H9 (cell line): ENCODE data around the gene FCHSD2. TPM values are rescaled to one million over a fixed set of nuclear protein-coding genes. Genes with fewer than 3 reads are reported as not detected.

Experiments used
- DNase-seq: peaks from one replicate; pipeline ENCODE4 v3.0.0-alpha.2; 2017
- H2AFZ ChIP-seq: one replicate; pipeline ENCODE4 v1.6.1; 2013; ENCODE audit warnings: mild to moderate bottlenecking, low read length, control low read depth, moderate library complexity
- H2AK5ac ChIP-seq: 2 replicates; pipeline ENCODE4 v1.6.1; 2013; ENCODE audit warnings: low read length, control low read depth, mixed read lengths; ENCODE audit not compliant: insufficient read length
- H2BK120ac ChIP-seq: one replicate; pipeline ENCODE4 v1.6.1; 2013; ENCODE audit warnings: low read depth, mild to moderate bottlenecking, low read length, control low read depth, inconsistent platforms; ENCODE audit not compliant: poor library complexity, severe bottlenecking
- H2BK12ac ChIP-seq: 2 replicates; pipeline ENCODE4 v1.6.1; 2013; ENCODE audit warnings: low read length, control low read depth, mixed read lengths, low read depth; ENCODE audit not compliant: insufficient read length
- H2BK15ac ChIP-seq: 2 replicates; pipeline ENCODE4 v1.6.1; 2013; ENCODE audit warnings: low read depth, low read length, control low read depth
- H2BK20ac ChIP-seq: one replicate; pipeline ENCODE4 v1.6.1; 2013; ENCODE audit warnings: low read depth, mild to moderate bottlenecking, low read length, control low read depth, inconsistent platforms; ENCODE audit not compliant: poor library complexity, severe bottlenecking
- H2BK5ac ChIP-seq: 2 replicates; pipeline ENCODE4 v1.6.1; 2013; ENCODE audit warnings: low read length, control low read depth, mixed read lengths; ENCODE audit not compliant: insufficient read length
- H3K14ac ChIP-seq: 2 replicates; pipeline ENCODE4 v1.6.1; 2013; ENCODE audit warnings: low read length, control low read depth; ENCODE audit not compliant: insufficient read depth
- H3K18ac ChIP-seq: 2 replicates; pipeline ENCODE4 v1.6.1; 2013; ENCODE audit warnings: low read depth, mild to moderate bottlenecking, mixed read lengths, low read length, control low read depth; ENCODE audit not compliant: insufficient read length
- H3K23ac ChIP-seq: 2 replicates; pipeline ENCODE4 v1.6.1; 2013; ENCODE audit warnings: low read length, control low read depth, mixed read lengths, low read depth; ENCODE audit not compliant: insufficient read length
- H3K23me2 ChIP-seq: 2 replicates; pipeline ENCODE4 v1.6.1; 2013; ENCODE audit warnings: low read depth, mild to moderate bottlenecking, mixed read lengths, low read length, control low read depth; ENCODE audit not compliant: insufficient read length, poor library complexity, severe bottlenecking
- H3K27ac ChIP-seq: 2 replicates; pipeline ENCODE4 v1.5.1; 2013; ENCODE audit warnings: low read length, control low read depth, mixed read lengths, low read depth; ENCODE audit not compliant: insufficient read length
- H3K27me3 ChIP-seq: 2 replicates; pipeline ENCODE4 v1.6.1; 2013; ENCODE audit warnings: low read length, control low read depth, inconsistent platforms; ENCODE audit not compliant: insufficient read depth
- H3K4ac ChIP-seq: 2 replicates; pipeline ENCODE4 v1.6.1; 2013; ENCODE audit warnings: low read depth, mild to moderate bottlenecking, control low read depth, inconsistent platforms, low read length, moderate library complexity
- H3K4me1 ChIP-seq: 2 replicates; pipeline ENCODE4 v1.6.1; 2013; ENCODE audit warnings: low read length, control low read depth, inconsistent platforms; ENCODE audit not compliant: insufficient read depth
- H3K4me2 ChIP-seq: 2 replicates; pipeline ENCODE4 v1.6.1; 2013; ENCODE audit warnings: low read length, control low read depth, mixed read lengths; ENCODE audit not compliant: insufficient read length, insufficient read depth
- H3K56ac ChIP-seq: 2 replicates; pipeline ENCODE4 v1.6.1; 2013; ENCODE audit warnings: low read depth, mild to moderate bottlenecking, mixed read lengths, low read length, control low read depth; ENCODE audit not compliant: insufficient read length
- H3K79me1 ChIP-seq: 2 replicates; pipeline ENCODE4 v1.6.1; 2013; ENCODE audit warnings: low read depth, mild to moderate bottlenecking, moderate library complexity, low read length, control low read depth, inconsistent platforms; ENCODE audit not compliant: insufficient read depth, poor library complexity, severe bottlenecking
- H3K79me2 ChIP-seq: 2 replicates; pipeline ENCODE4 v1.6.1; 2013; ENCODE audit warnings: low read length, control low read depth, inconsistent platforms; ENCODE audit not compliant: insufficient read depth
- H3K9ac ChIP-seq: 2 replicates; pipeline ENCODE4 v1.6.1; 2013; ENCODE audit warnings: low read length, control low read depth, mixed read lengths; ENCODE audit not compliant: insufficient read length; ENCODE audit errors: extremely low read depth
- H3K9me3 ChIP-seq: one replicate; pipeline ENCODE4 v1.6.1; 2013; ENCODE audit warnings: low read depth, low read length, inconsistent platforms; ENCODE audit not compliant: control insufficient read depth
- H3T11ph ChIP-seq: one replicate; pipeline ENCODE4 v1.6.1; 2013; ENCODE audit warnings: mild to moderate bottlenecking, low read length, control low read depth, inconsistent platforms
- H4K20me1 ChIP-seq: one replicate; pipeline ENCODE4 v1.6.1; 2013; ENCODE audit not compliant: control insufficient read depth, insufficient read length, insufficient read depth
- H4K5ac ChIP-seq: 2 replicates; pipeline ENCODE4 v1.6.1; 2013; ENCODE audit warnings: low read depth, mild to moderate bottlenecking, mixed read lengths, low read length, control low read depth; ENCODE audit not compliant: insufficient read length
- H4K8ac ChIP-seq: replicated peaks from 2 replicates; pipeline ENCODE4 v1.6.1; 2013; ENCODE audit warnings: low read length, control low read depth, mixed read lengths, low read depth; ENCODE audit not compliant: insufficient read length
- H4K91ac ChIP-seq: 2 replicates; pipeline ENCODE4 v1.6.1; 2013; ENCODE audit warnings: low read depth, mild to moderate bottlenecking, moderate library complexity, mixed read lengths, low read length, control low read depth; ENCODE audit not compliant: insufficient read length
- H3K27ac Mint-ChIP-seq, 3 experiments: 2 replicates in 2 of 3; 3 replicates in 1 of 3; pipeline ENCODE4 v1.8.0; 2020 to 2021; ENCODE audit warnings: mixed read lengths in 3 of 3, mild to moderate bottlenecking in 1 of 3, moderate library complexity in 1 of 3
- H3K27me3 Mint-ChIP-seq: 2 replicates; pipeline ENCODE4 v1.8.0; 2021; ENCODE audit warnings: low read depth, mild to moderate bottlenecking, moderate library complexity, mixed read lengths
- H3K36me3 Mint-ChIP-seq, 3 experiments: 2 replicates in 2 of 3; 3 replicates in 1 of 3; pipeline ENCODE4 v1.8.0; 2020 to 2021; ENCODE audit warnings: low read depth in 3 of 3, mixed read lengths in 3 of 3; ENCODE audit not compliant: insufficient read depth in 1 of 3
- H3K4me1 Mint-ChIP-seq, 2 experiments: 2 replicates each; pipeline ENCODE4 v1.8.0; 2020; ENCODE audit warnings: mixed read lengths in 2 of 2
- H3K4me3 Mint-ChIP-seq, 2 experiments: 2 replicates in 1 of 2; 3 replicates in 1 of 2; pipeline ENCODE4 v1.8.0; 2020 to 2021; ENCODE audit warnings: mild to moderate bottlenecking in 2 of 2, mixed read lengths in 2 of 2, moderate library complexity in 1 of 2
- H3K9me3 Mint-ChIP-seq, 2 experiments: 2 replicates in 1 of 2; 3 replicates in 1 of 2; pipeline ENCODE4 v1.8.0; 2020; ENCODE audit warnings: mild to moderate bottlenecking in 2 of 2, mixed read lengths in 2 of 2, moderate library complexity in 1 of 2
- whole genome bisulfite sequencing: extraction: QIAGEN DNeasy Blood & Tissue Kit; methylation state at CpG from one replicate; pipeline ENCODE4 v1.1.7; 2013; ENCODE audit warnings: missing lambda C conversion rate, low lambda C conversion rate, mixed read lengths; ENCODE audit not compliant: insufficient read length; ENCODE audit errors: extremely low coverage; 5-methylcytosine and 5-hydroxymethylcytosine counted together
- total RNA-seq: library from RNA; stranded (reverse); gene quantifications from 2 replicates; pipeline ENCODE4 v1.2.1, GENCODE V29; 2021
- TF ChIP-seq, protein P1 (sequence below): fragments of 200-600 bp; sonication (generic); conservative IDR thresholded peaks from 3 replicates; pipeline ENCODE4 v1.8.0; 2021; ENCODE audit warnings: antibody characterized with exemption, mild to moderate bottlenecking

The FCHSD2 gene
- total RNA-seq, 1 experiment from 2014 or later = 17.8 TPM

DNA sequence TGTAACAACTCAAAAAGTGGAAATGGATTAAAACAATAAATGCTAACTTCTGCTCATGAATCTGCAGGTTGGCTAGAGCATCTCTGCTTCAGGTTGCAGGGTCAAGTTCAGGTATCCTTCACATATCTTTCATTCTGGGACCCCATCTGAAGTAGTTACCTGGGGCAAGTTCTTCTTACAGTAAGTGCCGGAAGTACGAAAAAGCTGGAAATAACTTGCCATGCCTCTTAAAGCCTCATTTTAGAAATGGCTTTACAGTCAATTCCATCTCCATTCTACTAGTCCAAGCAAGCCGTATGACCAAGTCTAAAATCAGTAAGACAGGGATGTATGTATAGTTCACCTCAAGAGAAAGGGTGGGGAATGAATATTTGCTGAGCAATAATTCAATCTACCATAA is 93.7 kb downstream of the FCHSD2 start:
- TF ChIP-seq, protein P1, sequence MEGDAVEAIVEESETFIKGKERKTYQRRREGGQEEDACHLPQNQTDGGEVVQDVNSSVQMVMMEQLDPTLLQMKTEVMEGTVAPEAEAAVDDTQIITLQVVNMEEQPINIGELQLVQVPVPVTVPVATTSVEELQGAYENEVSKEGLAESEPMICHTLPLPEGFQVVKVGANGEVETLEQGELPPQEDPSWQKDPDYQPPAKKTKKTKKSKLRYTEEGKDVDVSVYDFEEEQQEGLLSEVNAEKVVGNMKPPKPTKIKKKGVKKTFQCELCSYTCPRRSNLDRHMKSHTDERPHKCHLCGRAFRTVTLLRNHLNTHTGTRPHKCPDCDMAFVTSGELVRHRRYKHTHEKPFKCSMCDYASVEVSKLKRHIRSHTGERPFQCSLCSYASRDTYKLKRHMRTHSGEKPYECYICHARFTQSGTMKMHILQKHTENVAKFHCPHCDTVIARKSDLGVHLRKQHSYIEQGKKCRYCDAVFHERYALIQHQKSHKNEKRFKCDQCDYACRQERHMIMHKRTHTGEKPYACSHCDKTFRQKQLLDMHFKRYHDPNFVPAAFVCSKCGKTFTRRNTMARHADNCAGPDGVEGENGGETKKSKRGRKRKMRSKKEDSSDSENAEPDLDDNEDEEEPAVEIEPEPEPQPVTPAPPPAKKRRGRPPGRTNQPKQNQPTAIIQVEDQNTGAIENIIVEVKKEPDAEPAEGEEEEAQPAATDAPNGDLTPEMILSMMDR = no peak
- Histone ChIP-seq H4K20me1 (no peaks in the 10 kb centered on the region), H3K9me3 (no peaks in the 10 kb centered on the region), H3K79me2 (no peaks in the 10 kb centered on the region), H4K91ac (no peak overlapping the region), H2BK120ac (no peak overlapping the region), H3K18ac (no peak overlapping the region), H2BK5ac (no peak overlapping the region), H3K4me1 (no peaks in the 10 kb centered on the region), H2BK15ac (no peak overlapping the region), H4K8ac (no peak overlapping the region), H2AK5ac (no peak overlapping the region), H3T11ph (no peak overlapping the region), H3K4me2 (no peak overlapping the region), H3K27ac (no peak overlapping the region), H3K79me1 (no peaks in the 10 kb centered on the region), H3K27me3 (no peaks in the 10 kb centered on the region), H3K14ac (no peak overlapping the region), H3K56ac (no peak overlapping the region), H2AFZ (no peak overlapping the region), H4K5ac (no peak overlapping the region), H3K4ac (no peak overlapping the region), H3K23me2 (no peaks in the 10 kb centered on the region), H3K23ac (no peak overlapping the region), H3K9ac (no peak overlapping the region), H2BK20ac (no peak overlapping the region), H2BK12ac (no peak overlapping the region)
- no peaks in the 10 kb centered on the region for H3K36me3 Mint-ChIP-seq
- no peak for DNase-seq
- H3K9me3 Mint-ChIP-seq = no peaks in the 10 kb centered on the region; a peak in 1 of 5 replicates
- no peak overlapping the region for H3K4me3 Mint-ChIP-seq
- H3K4me1 Mint-ChIP-seq = no peaks in the 10 kb centered on the region
- peak overlapping the region in 1 of 3 experiments; percentile 59; a peak in 1 of 7 replicates for H3K27ac Mint-ChIP-seq
- WGBS = no CpG with 5 or more reads among the region's 3 CpGs
- H3K27me3 Mint-ChIP-seq = no peaks in the 10 kb centered on the region
